ENCODE measurements around the gene KRT31. TPM values are rescaled to one million over a fixed set of nuclear protein-coding genes. Genes with fewer than 3 reads are reported as not detected.

Gene KRT31
- total RNA-seq, 1 experiment from 2014 or later = not detected

- no peak for TF ChIP-seq ZNF532 (CRISPR knock-in tag; IDR thresholded peaks at IDR 0.05; ENCODE audit: borderline replicate concordance)
- no peak for TF ChIP-seq ZBTB43 (CRISPR knock-in tag; IDR thresholded peaks at IDR 0.05)
- no peak for TF ChIP-seq ERG (CRISPR knock-in tag; IDR thresholded peaks at IDR 0.05)
- TF ChIP-seq ZBTB21 (CRISPR knock-in tag; IDR thresholded peaks at IDR 0.05; ENCODE audit: borderline replicate concordance) = no peak
- no peak for TF ChIP-seq USF2 (CRISPR knock-in tag; IDR thresholded peaks at IDR 0.05)
- TF ChIP-seq ZNF512 (CRISPR knock-in tag; IDR thresholded peaks at IDR 0.05; ENCODE audit: borderline replicate concordance) = no peak
- TF ChIP-seq SOX15 (CRISPR knock-in tag; IDR thresholded peaks at IDR 0.05) = no peak
- TF ChIP-seq CBFB (CRISPR knock-in tag; IDR thresholded peaks at IDR 0.05; ENCODE audit: low read depth) = no peak
These were observed 19.7 kb upstream of the KRT31 start (continued) for GRCh38 chr17:41417127-41417526.

- no peak overlapping the region for H3K27ac Mint-ChIP-seq
- POLR2A ChIA-PET = no interaction called here
- CTCF ChIA-PET = interaction anchor here (1.1 to 3.8 kb wide), 4 partner anchors 10 to 553 kb away, joined by 5 to 63 read pairs (median 9); no protein-coding TSS in a partner anchor
- H3K9me3 Mint-ChIP-seq = no peaks in the 10 kb centered on the region
- H3K27me3 Mint-ChIP-seq (ENCODE audit: low read depth) = no peaks in the 10 kb centered on the region
- H3K4me1 Mint-ChIP-seq = peaks cover 28% of the 10 kb centered on the region
- H3K4me3 Mint-ChIP-seq = no peak overlapping the region
- DNase-seq (ENCODE audit: low spot score) (no peak), ATAC-seq (no peak)
- no peaks in the 10 kb centered on the region for H3K36me3 Mint-ChIP-seq
- no peak for TF ChIP-seq IRF2 (CRISPR knock-in tag; IDR thresholded peaks at IDR 0.05; ENCODE audit: borderline replicate concordance, low read depth)
- TF ChIP-seq IRF1 (CRISPR knock-in tag; IDR thresholded peaks at IDR 0.05) = no peak
- no peak for TF ChIP-seq ERG (CRISPR knock-in tag; IDR thresholded peaks at IDR 0.05)
- no peak for TF ChIP-seq ZNF532 (CRISPR knock-in tag; IDR thresholded peaks at IDR 0.05; ENCODE audit: borderline replicate concordance)
- no peak for TF ChIP-seq CREB1 (CRISPR knock-in tag; IDR thresholded peaks at IDR 0.05)
- no peak for TF ChIP-seq CBFB (CRISPR knock-in tag; IDR thresholded peaks at IDR 0.05; ENCODE audit: low read depth)
- TF ChIP-seq ZNF423 (CRISPR knock-in tag; IDR thresholded peaks at IDR 0.05) = no peak
- no peak for TF ChIP-seq ZNF396 (CRISPR knock-in tag; IDR thresholded peaks at IDR 0.05; ENCODE audit: borderline replicate concordance)
- no peak for TF ChIP-seq AFF4 (CRISPR knock-in tag; IDR thresholded peaks at IDR 0.05; ENCODE audit: borderline replicate concordance)
These were observed 19.1 kb upstream of the KRT31 start for GRCh38 chr17:41416479-41416878.
